ENCODE results near the gene SLC2A2. TPM values are rescaled to one million over a fixed set of nuclear protein-coding genes. Genes with fewer than 3 reads are reported as not detected.

Gene SLC2A2
- total RNA-seq: not detected
- 0.05 TPM for polyA plus RNA-seq
- long read RNA-seq, donor 1: 0 reads
- long read RNA-seq, donor 2: 0 reads
- long read RNA-seq, donor 3: 0 reads
- long read RNA-seq, donor 4: 0 reads
- long read RNA-seq, donor 5: 0 reads
- long read RNA-seq, donor 6: 0 reads
- long read RNA-seq, donor 7: 0 reads
- long read RNA-seq, donor 8: 0 reads
- long read RNA-seq, donor 9, partial matches to known transcripts: 0 of 1 reads
- long read RNA-seq, donor 9, other reads (novel, unspliced or antisense): 0 of 1 reads
- long read RNA-seq, donor 10: 0 reads

GRCh38 chr3:171026597-171027293 is at the start of gene SLC2A2:
TSS of gene SLC2A2 (minus strand) at chr3:171026720. CDS start at chr3:171026670, 50 bp downstream.
- H3K27ac ChIP-seq (ENCODE audit: low read depth in 1 of 2, low read length in 1 of 2): no peak within 1 kb of the TSS
- H3K27me3 ChIP-seq (ENCODE audit: control insufficient read depth in 2 of 2, insufficient read depth in 1 of 2, low read length in 1 of 2): peaks cover 0 to 13% of the 10 kb centered on the region in 2 donors
- no peak within 1 kb of the TSS for H3K4me3 ChIP-seq (ENCODE audit: low read length in 2 of 2)
- 98% methylated on average over 4 of the region's 4 CpGs for WGBS
- DNase-seq (ENCODE audit: low read depth in 6 of 9, low spot score in 9 of 9): no peak
- H3K4me1 ChIP-seq (ENCODE audit: control insufficient read depth in 2 of 2, insufficient read depth in 2 of 2, low read length in 2 of 2): peaks cover 0 to 9% of the 10 kb centered on the region in 2 donors
- no peaks in the 10 kb centered on the region for H3K36me3 ChIP-seq (ENCODE audit: control insufficient read depth in 2 of 2, insufficient read depth in 2 of 2, low read length in 1 of 2)
- no peaks in the 10 kb centered on the region for H3K9me3 ChIP-seq (ENCODE audit: control insufficient read depth in 2 of 2, insufficient read depth in 1 of 2, low read length in 1 of 2)

GRCh38 chr3:171072432-171072831 is 45.9 kb upstream of the SLC2A2 start:
- H3K4me3 ChIP-seq (ENCODE audit: low read length in 2 of 2): no peak overlapping the region
- H3K9me3 ChIP-seq (ENCODE audit: control insufficient read depth in 2 of 2, insufficient read depth in 1 of 2, low read length in 1 of 2): no peaks in the 10 kb centered on the region
- DNase-seq (ENCODE audit: low read depth in 6 of 9, low spot score in 9 of 9): no peak
- no peaks in the 10 kb centered on the region for H3K4me1 ChIP-seq (ENCODE audit: control insufficient read depth in 2 of 2, insufficient read depth in 2 of 2, low read length in 2 of 2)
- no peak overlapping the region for H3K27ac ChIP-seq (ENCODE audit: low read depth in 1 of 2, low read length in 1 of 2)
- H3K36me3 ChIP-seq (ENCODE audit: control insufficient read depth in 2 of 2, insufficient read depth in 2 of 2, low read length in 1 of 2): peaks cover 0 to 2% of the 10 kb centered on the region in 2 donors
- H3K27me3 ChIP-seq (ENCODE audit: control insufficient read depth in 2 of 2, insufficient read depth in 1 of 2, low read length in 1 of 2): no peaks in the 10 kb centered on the region

- Histone ChIP-seq H3K9me3 (ENCODE audit: control insufficient read depth in 2 of 2, insufficient read depth in 1 of 2, low read length in 1 of 2) (no peaks in the 10 kb centered on the region), H3K27me3 (ENCODE audit: control insufficient read depth in 2 of 2, insufficient read depth in 1 of 2, low read length in 1 of 2) (no peaks in the 10 kb centered on the region), H3K36me3 (ENCODE audit: control insufficient read depth in 2 of 2, insufficient read depth in 2 of 2, low read length in 1 of 2) (peaks cover 0 to 2% of the 10 kb centered on the region in 2 donors), H3K4me3 (ENCODE audit: low read length in 2 of 2) (no peak overlapping the region), H3K4me1 (ENCODE audit: control insufficient read depth in 2 of 2, insufficient read depth in 2 of 2, low read length in 2 of 2) (no peaks in the 10 kb centered on the region), H3K27ac (ENCODE audit: low read depth in 1 of 2, low read length in 1 of 2) (no peak overlapping the region)
- no peak for DNase-seq (ENCODE audit: low read depth in 6 of 9, low spot score in 9 of 9)
- WGBS: 98% methylated on average over 3 of the region's 3 CpGs
Observed at GRCh38 chr3:171068658-171069057, 42.1 kb upstream of the SLC2A2 start.

- H3K36me3 ChIP-seq (ENCODE audit: control insufficient read depth in 2 of 2, insufficient read depth in 2 of 2, low read length in 1 of 2): peaks cover 0 to 2% of the 10 kb centered on the region in 2 donors
- DNase-seq (ENCODE audit: low read depth in 6 of 9, low spot score in 9 of 9): no peak
- WGBS: 96% methylated on average over 6 of the region's 6 CpGs
Observed at GRCh38 chr3:171066206-171066605, 39.7 kb upstream of the SLC2A2 start.

GRCh38 chr3:171065732-171066131 is 39.2 kb upstream of the SLC2A2 start:
- H3K9me3 ChIP-seq (ENCODE audit: control insufficient read depth in 2 of 2, insufficient read depth in 1 of 2, low read length in 1 of 2): no peaks in the 10 kb centered on the region
- H3K27me3 ChIP-seq (ENCODE audit: control insufficient read depth in 2 of 2, insufficient read depth in 1 of 2, low read length in 1 of 2): no peaks in the 10 kb centered on the region
- 96% methylated on average over 1 of the region's 1 CpG for WGBS
- no peaks in the 10 kb centered on the region for H3K4me1 ChIP-seq (ENCODE audit: control insufficient read depth in 2 of 2, insufficient read depth in 2 of 2, low read length in 2 of 2)
- no peak for DNase-seq (ENCODE audit: low read depth in 6 of 9, low spot score in 9 of 9)
- peaks cover 0 to 2% of the 10 kb centered on the region in 2 donors for H3K36me3 ChIP-seq (ENCODE audit: control insufficient read depth in 2 of 2, insufficient read depth in 2 of 2, low read length in 1 of 2)
- H3K4me3 ChIP-seq (ENCODE audit: low read length in 2 of 2): no peak overlapping the region
- H3K27ac ChIP-seq (ENCODE audit: low read depth in 1 of 2, low read length in 1 of 2): no peak overlapping the region

More at GRCh38 chr3:171066206-171066605, 39.7 kb upstream of the SLC2A2 start:
- no peaks in the 10 kb centered on the region for H3K9me3 ChIP-seq (ENCODE audit: control insufficient read depth in 2 of 2, insufficient read depth in 1 of 2, low read length in 1 of 2)
- H3K27ac ChIP-seq (ENCODE audit: low read depth in 1 of 2, low read length in 1 of 2): no peak overlapping the region
- H3K27me3 ChIP-seq (ENCODE audit: control insufficient read depth in 2 of 2, insufficient read depth in 1 of 2, low read length in 1 of 2): no peaks in the 10 kb centered on the region
- H3K4me3 ChIP-seq (ENCODE audit: low read length in 2 of 2): no peak overlapping the region
- H3K4me1 ChIP-seq (ENCODE audit: control insufficient read depth in 2 of 2, insufficient read depth in 2 of 2, low read length in 2 of 2): no peaks in the 10 kb centered on the region

GRCh38 chr3:171064461-171064860 is 37.9 kb upstream of the SLC2A2 start:
- Histone ChIP-seq H3K36me3 (ENCODE audit: control insufficient read depth in 2 of 2, insufficient read depth in 2 of 2, low read length in 1 of 2) (peaks cover 0 to 2% of the 10 kb centered on the region in 2 donors), H3K27ac (ENCODE audit: low read depth in 1 of 2, low read length in 1 of 2) (no peak overlapping the region), H3K9me3 (ENCODE audit: control insufficient read depth in 2 of 2, insufficient read depth in 1 of 2, low read length in 1 of 2) (no peaks in the 10 kb centered on the region), H3K4me1 (ENCODE audit: control insufficient read depth in 2 of 2, insufficient read depth in 2 of 2, low read length in 2 of 2) (no peaks in the 10 kb centered on the region), H3K4me3 (ENCODE audit: low read length in 2 of 2) (no peak overlapping the region), H3K27me3 (ENCODE audit: control insufficient read depth in 2 of 2, insufficient read depth in 1 of 2, low read length in 1 of 2) (no peaks in the 10 kb centered on the region)
- WGBS: 93% methylated on average over 2 of the region's 2 CpGs
- no peak for DNase-seq (ENCODE audit: low read depth in 6 of 9, low spot score in 9 of 9)

GRCh38 chr3:171061749-171062148 is 35.2 kb upstream of the SLC2A2 start:
- Histone ChIP-seq H3K4me3 (ENCODE audit: low read length in 2 of 2) (no peak overlapping the region), H3K27ac (ENCODE audit: low read depth in 1 of 2, low read length in 1 of 2) (no peak overlapping the region), H3K27me3 (ENCODE audit: control insufficient read depth in 2 of 2, insufficient read depth in 1 of 2, low read length in 1 of 2) (no peaks in the 10 kb centered on the region), H3K4me1 (ENCODE audit: control insufficient read depth in 2 of 2, insufficient read depth in 2 of 2, low read length in 2 of 2) (no peaks in the 10 kb centered on the region), H3K36me3 (ENCODE audit: control insufficient read depth in 2 of 2, insufficient read depth in 2 of 2, low read length in 1 of 2) (no peaks in the 10 kb centered on the region), H3K9me3 (ENCODE audit: control insufficient read depth in 2 of 2, insufficient read depth in 1 of 2, low read length in 1 of 2) (no peaks in the 10 kb centered on the region)
- DNase-seq (ENCODE audit: low read depth in 6 of 9, low spot score in 9 of 9): no peak
- WGBS: 94% methylated on average over 1 of the region's 1 CpG

GRCh38 chr3:171059978-171060377 is 33.5 kb upstream of the SLC2A2 start:
- Histone ChIP-seq H3K27me3 (ENCODE audit: control insufficient read depth in 2 of 2, insufficient read depth in 1 of 2, low read length in 1 of 2) (no peaks in the 10 kb centered on the region), H3K27ac (ENCODE audit: low read depth in 1 of 2, low read length in 1 of 2) (no peak overlapping the region), H3K9me3 (ENCODE audit: control insufficient read depth in 2 of 2, insufficient read depth in 1 of 2, low read length in 1 of 2) (no peaks in the 10 kb centered on the region), H3K36me3 (ENCODE audit: control insufficient read depth in 2 of 2, insufficient read depth in 2 of 2, low read length in 1 of 2) (no peaks in the 10 kb centered on the region), H3K4me1 (ENCODE audit: control insufficient read depth in 2 of 2, insufficient read depth in 2 of 2, low read length in 2 of 2) (no peaks in the 10 kb centered on the region), H3K4me3 (ENCODE audit: low read length in 2 of 2) (no peak overlapping the region)
- 96% methylated on average over 3 of the region's 3 CpGs for WGBS
- no peak for DNase-seq (ENCODE audit: low read depth in 6 of 9, low spot score in 9 of 9)

GRCh38 chr3:171058873-171059603 is 32.5 kb upstream of the SLC2A2 start:
- DNase-seq (ENCODE audit: low read depth in 6 of 9, low spot score in 9 of 9): no peak
- H3K27me3 ChIP-seq (ENCODE audit: control insufficient read depth in 2 of 2, insufficient read depth in 1 of 2, low read length in 1 of 2): no peaks in the 10 kb centered on the region
- H3K4me1 ChIP-seq (ENCODE audit: control insufficient read depth in 2 of 2, insufficient read depth in 2 of 2, low read length in 2 of 2): no peaks in the 10 kb centered on the region
- no peak overlapping the region for H3K4me3 ChIP-seq (ENCODE audit: low read length in 2 of 2)
- H3K9me3 ChIP-seq (ENCODE audit: control insufficient read depth in 2 of 2, insufficient read depth in 1 of 2, low read length in 1 of 2): no peaks in the 10 kb centered on the region
- no peak overlapping the region for H3K27ac ChIP-seq (ENCODE audit: low read depth in 1 of 2, low read length in 1 of 2)
- no peaks in the 10 kb centered on the region for H3K36me3 ChIP-seq (ENCODE audit: control insufficient read depth in 2 of 2, insufficient read depth in 2 of 2, low read length in 1 of 2)

Measured in thymus (tissue), 14 donors.